Measurements from ENCODE around the gene GRAP2.
"Not testable (repeated sequence)": the region's sequence is repeated elsewhere in the genome, so short reads cannot be mapped to it uniquely, and the experiment has no call there.

GRAP2 gene

GRCh38 chr22:39965748-39966147 lies 64.9 kb downstream of the GRAP2 start:
- no peak for DNase-seq (ENCODE audit: low read depth in 2 of 2)

GRCh38 chr22:39966470-39966869 lies 65.6 kb downstream of the GRAP2 start:
- DNase-seq (ENCODE audit: low read depth in 2 of 2) = no peak

DNA sequence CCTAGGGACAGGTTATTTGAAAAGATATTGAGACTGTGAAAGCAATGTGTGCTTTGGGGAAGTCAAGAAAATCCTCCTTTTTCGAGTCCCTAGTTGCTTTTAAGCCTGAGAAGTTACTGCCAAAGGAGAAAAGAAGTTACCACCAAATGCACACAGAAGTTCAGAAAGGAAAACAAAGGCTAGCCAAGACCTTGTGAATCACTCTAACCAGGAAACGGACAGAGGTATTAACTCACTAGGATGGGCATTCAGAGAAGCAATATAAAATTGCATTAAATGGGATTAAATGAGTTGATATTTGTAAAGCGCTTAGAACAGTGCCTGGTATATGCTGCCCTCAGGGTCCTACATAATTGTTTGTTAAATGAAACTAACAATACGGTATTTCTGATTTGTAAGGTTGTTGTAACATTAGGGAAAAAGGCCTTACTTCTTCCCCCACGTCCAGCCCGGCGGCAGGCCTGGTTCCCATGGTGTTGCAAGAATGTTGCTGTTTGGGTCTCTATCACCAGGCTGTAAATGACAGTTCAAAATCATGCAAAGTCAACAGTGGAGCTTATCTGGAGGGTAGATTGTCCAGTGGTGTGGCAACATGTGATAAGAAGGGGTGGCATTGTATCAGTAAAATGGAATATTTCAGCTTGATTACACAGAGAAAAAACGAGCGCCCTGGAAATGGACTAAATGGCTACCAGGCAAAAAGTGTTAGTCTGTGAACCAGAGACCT lies 66.4 kb downstream of the GRAP2 start:
- no peak for DNase-seq (ENCODE audit: low read depth in 2 of 2)

GRCh38 chr22:39967996-39968972 lies 67.4 kb downstream of the GRAP2 start:
- DNase-seq (ENCODE audit: low read depth in 2 of 2) = no peak

DNA sequence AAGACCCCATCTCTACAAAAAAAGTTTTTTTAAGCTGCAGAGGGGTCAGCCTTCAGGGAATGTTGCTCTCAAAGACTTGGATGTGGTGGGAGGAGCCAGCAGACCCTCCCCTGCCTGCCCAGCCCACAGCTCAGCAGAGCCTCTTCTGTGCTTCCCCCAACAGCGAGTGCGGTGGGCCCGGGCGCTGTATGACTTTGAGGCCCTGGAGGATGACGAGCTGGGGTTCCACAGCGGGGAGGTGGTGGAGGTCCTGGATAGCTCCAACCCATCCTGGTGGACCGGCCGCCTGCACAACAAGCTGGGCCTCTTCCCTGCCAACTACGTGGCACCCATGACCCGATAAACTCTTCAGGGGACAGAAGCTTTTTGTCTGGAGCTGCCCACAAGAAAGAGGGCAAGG lies 69.9 kb downstream of the GRAP2 start:
- no peak for DNase-seq (ENCODE audit: low read depth in 2 of 2)

DNA sequence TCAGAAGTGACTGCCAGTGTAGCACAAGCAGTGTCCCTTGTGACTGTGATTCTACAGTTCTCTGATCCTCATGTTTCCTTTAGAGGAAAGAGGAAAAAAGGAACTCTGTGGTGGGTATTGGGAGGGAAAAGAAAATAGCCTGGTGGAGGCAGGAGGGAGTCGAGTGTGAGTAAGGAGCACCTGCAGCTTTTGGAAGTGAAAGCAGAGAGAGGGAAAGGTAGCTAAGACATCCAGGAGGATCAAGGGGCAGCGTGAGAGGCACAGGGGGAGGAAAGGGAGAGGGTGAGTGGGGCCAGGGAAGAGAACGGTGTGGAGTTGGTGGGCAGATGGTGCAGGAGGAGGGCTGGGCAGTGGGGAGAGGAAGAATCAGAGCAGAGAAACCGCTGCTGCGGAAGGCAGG lies 71.8 kb downstream of the GRAP2 start:
- no peak for DNase-seq (ENCODE audit: low read depth in 2 of 2)

DNA sequence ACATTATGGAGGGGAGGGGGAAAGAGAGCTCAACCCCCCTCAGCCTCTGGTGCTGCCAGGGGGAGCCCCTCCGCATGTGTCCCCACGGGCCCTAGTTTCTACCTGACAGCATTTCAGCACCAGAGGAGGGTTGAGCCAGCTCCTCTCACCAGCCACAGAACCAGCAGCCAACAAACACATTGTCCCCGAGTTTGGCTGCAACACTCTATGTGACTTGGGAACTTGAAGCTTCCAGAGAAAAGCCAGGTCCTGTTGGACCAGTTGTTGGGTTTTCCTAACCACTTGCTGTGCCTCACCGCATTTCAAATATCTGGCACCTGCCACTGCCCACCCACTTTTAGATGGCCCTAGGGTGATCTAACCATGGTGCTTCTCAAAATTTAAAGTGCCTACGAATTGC lies 72.8 kb downstream of the GRAP2 start:
- DNase-seq (ENCODE audit: low read depth in 2 of 2) = no peak

DNA sequence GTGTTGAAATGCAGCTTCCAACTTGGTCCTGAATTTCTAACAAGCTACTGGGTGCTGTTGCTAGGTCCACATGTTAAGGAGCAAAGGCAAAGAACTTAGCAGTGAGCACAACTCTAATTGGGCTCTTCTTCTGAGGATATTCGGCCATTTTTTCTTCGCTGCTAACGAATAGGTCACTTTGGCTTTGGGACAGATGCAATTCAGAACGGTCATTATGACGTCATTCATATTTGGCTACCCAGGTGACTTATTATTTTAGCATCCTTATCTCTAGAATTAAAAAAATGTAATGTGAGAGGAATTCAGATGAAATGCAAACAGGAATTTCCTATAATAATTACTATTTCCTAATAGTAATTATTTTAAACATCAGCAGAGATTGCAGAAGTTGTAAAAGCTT lies 73.2 kb downstream of the GRAP2 start:
- no peak for DNase-seq (ENCODE audit: low read depth in 2 of 2)

DNA sequence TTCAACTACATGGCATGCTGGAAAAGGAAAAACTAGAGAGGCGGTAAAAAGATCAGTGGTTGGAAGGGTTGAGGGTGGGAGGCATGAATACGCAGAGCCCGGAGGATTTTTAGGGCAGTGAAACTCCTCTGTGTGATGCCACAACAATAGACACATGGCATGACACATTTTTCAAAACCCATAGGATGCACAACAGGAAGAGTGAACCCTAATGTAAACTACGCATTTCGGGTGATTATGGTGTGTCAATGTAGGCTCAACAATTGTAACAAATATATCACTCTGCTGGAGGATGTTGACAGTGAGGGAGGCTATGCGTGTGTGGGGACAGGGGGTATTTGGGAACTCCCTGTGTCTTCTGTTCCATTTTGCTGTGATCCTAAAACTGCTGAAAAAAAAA lies 78.2 kb downstream of the GRAP2 start:
- no peak for DNase-seq (ENCODE audit: low read depth in 2 of 2)

GRCh38 chr22:39979458-39979857 lies 78.6 kb downstream of the GRAP2 start:
- DNase-seq (ENCODE audit: low read depth in 2 of 2) = no peak

- DNase-seq (ENCODE audit: low read depth in 2 of 2) = no peak
These were observed 79.7 kb downstream of the GRAP2 start for GRCh38 chr22:39980596-39980995.

DNA sequence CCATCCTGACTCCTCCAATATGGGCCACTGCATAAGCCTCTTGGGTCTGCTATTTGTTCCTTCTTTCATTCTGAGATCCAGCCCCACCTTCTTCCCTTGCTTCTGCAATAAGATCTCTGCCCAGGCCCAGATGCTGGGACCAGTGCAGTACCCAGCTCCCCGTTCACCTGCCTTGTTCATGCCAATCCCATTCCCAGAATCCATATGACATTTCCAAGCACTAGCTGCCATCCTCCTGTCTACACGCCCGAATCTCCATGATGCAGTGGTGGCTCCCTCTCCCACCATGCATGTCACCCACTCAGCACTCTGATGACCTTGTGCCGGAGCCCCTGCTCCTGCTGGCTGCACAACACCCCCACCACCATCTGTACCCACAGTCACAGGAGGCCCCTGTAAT lies 82.5 kb downstream of the GRAP2 start:
- DNase-seq (ENCODE audit: low read depth in 2 of 2) = no peak

DNA sequence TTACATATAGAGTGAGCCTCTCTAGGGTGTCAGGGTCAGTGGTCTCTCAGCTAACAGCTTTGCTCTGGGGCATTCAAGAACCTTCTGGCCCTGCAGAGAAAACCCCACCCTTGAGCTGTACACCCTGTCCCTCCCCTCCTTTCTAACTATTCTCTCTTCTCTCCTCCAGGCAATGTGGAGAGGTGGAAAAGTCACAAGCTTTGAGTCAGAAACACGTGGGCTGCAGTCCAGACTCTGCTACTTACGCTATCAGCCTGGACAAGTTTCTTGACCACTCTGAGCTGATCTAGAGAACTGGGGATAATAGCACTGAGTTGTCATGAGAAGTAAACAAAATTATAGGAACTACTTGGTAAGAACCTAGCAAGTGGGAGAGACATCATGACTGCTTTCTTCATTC lies 83.1 kb downstream of the GRAP2 start:
- no peak for DNase-seq (ENCODE audit: low read depth in 2 of 2)

DNA sequence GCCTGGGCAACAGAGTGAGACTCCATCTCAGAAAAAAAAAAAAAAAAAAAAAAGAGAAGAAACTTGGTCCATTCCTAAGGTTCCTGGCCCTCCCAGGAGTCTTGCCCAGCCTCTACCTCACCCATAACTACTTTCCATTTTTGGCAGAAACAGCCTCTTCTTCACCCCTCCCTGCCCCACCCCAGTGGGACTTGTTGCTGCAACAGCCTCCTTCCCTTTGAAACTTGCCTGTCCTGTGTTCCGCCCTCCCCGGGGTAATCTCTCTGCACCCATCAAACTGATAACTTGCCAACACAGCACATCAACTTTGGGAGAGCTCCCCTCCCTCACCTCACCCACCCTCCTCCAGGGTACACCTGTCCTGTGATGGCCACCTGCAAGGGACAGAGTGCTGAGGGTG lies 83.9 kb downstream of the GRAP2 start:
- DNase-seq (ENCODE audit: low read depth in 2 of 2) = no peak

DNA sequence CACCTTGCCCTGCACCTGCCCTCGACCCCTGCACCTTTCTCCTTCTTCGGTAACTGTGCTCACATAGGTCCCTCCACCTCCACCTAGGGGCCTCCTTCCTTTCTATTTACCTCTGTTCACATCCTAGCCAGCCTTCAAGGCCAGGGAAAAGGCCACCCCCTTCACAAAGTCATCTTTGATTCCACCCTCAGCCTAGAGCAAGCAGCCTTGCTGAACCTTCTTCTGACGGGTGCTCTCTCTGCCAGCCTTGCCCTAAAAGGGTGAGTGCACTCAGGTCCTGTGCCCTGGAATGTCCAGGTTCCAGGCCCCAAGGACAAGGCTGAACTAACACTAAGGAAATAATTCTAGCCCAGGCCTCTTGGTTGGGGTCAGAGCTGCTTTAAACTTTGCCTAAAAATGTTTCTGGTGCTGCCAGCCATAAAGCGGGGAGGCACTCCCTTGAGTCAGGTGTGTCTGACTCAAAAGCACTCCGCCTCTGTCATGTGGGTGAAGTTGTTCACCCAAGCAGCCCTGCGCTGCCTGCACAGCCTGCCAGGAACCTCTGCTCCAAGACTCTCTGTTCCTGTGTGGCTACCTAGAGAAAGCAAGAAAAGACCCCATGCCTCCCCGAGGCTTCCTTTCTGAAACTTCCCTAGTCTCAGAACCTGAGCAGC lies 84.6 kb downstream of the GRAP2 start:
- no peak for DNase-seq (ENCODE audit: low read depth in 2 of 2)

DNA sequence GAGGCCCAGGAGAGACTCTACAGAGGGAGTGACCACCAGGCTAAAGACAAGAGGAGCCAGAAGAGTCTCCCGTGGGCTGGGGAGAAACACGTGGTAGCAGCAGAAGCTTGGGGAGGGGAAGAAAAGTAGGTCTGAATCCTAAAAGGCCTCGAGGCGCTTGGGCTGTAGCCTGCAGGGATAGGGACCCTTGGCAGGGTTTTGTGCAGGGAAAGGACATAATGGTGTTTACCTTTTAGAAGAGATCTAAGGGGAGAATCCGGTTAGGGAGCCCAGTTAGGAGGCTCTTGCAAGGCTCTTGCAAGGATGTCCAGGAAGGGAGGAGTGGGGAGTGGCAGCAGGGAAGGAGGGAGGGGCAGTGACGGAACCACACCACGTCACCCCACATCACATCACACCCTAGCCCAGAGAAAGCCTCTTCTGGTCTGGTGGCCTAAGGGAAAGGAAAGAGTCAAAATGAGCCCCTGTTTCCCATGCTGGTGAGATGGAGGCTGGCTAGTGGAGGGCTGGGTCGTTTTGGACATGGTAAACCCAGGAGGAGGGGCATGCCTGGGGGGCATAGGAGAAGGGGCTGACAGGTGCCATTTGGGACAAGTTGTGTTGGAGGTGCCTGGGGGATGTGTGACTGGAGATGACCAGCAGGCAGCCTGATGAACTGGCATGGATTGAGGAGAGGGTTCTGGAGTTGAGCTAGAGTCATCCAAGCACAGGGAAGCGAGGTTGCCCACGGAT lies 87.7 kb downstream of the GRAP2 start:
- no peak for DNase-seq (ENCODE audit: low read depth in 2 of 2)

DNA sequence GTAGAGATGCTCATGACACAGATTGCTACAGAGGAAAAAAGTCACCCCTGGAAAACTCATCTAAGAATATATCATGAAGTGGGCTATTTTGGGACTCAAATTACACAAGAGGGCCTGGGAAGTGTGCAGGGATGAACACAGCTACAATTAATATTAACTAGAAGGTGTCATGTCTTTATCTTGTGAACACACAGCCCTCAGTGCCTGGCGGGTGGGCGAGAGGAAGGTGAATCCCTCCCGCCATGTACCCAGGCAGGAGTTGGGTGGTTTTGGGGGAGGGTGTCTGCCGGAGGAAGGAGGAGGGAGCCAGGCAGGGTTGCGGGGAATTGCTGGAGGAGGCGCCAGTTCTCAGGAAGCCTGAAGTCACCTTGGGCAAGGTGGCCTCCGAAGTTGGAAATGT lies 88.7 kb downstream of the GRAP2 start:
- DNase-seq (ENCODE audit: low read depth in 2 of 2) = no peak

GRCh38 chr22:39990686-39991085 lies 89.8 kb downstream of the GRAP2 start:
- DNase-seq (ENCODE audit: low read depth in 2 of 2) = no peak

DNA sequence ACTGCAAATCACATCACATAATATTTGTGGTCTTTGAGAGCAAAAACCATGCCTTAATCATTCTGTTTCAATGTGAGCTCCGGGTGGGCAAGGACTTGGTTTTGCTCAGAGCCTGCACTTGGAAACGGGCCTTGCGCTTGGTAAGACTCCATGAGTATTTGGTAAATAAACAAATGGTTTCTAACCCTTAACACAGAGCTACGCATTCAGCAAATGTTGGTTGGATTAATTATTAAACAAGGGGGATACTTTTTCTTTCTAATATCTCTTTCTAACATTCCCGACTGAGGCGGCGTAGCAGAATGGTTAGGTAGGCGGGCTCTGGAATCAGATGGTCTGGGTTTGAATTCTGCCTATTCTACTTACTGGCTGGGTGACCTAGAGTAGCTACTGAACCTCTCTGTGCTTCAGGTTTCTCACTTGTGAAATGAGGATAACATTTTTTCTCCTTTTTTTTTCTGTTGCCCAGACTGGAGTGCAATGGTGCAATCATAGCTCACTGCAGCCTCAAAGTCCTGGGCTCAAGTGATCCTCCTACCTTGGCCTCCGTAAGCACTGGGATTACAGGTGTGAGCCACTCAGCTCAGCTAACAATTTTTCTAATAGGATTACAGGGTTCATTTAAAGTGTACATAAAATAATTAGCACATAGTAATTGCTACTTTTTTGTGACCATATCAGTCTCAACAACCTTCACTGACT lies 90.4 kb downstream of the GRAP2 start:
- DNase-seq (ENCODE audit: low read depth in 2 of 2) = no peak

DNA sequence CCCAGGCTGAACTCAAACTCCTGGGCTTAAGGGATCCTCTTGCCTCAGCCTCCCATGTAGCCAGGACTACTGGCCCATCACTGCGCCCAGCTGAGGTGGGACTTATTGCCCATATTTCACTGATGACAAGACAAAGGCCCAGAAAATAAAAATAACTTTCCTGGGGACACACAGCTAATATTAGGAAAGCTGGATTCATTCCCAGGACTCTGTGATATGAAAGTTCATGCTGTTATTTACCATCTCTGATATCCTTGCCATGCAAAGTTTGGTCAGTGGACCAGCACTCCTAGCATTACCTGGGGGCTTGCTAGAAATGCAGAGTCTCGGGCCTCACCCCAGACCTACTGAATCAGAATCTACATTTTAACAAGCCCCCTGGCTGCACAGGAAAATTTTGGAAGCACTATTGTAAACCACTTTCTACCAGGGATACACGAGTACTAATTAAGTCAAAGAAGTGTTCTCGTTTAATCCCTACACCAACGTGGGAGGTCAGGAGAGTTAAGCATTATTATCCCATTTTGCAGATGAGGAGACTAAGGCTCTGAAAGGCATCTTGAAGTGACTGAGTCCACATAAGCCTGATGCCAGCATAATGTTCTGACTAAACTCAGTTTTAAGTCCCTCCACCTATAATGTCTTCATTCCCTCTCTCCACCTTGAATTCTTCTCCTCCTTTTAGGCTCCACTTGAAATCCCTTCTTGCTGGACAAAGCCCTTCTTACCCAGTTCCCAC lies 91.4 kb downstream of the GRAP2 start:
- DNase-seq (ENCODE audit: low read depth in 2 of 2) = no peak

DNA sequence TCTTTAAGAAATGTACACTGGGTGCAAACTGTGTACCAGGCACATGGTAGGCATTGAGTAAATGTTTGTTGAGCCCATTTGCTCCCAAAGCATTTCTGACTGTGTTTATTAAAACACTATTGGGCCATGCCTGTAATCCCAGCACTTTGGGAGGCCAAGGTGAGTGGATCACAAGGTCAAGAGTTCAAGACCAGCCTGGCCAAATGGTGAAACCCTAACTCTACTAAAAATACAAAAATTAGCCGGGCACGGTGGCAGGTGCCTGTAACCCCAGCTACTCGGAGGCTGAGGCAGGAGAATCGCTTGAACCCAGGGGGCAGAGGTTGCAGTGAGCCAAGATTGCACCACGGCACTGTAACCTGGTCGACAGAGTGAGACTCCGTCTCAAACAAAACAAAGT lies 92.0 kb downstream of the GRAP2 start:
- DNase-seq (ENCODE audit: low read depth in 2 of 2) = not testable (repeated sequence)

Measured in stimulated activated CD4-positive, alpha-beta T cell treated with anti-CD3 and anti-CD28 coated beads, Interleukin-1b, Interleukin-23, amount 100 ng/mL, for 4 hours (primary cell).